ENCODE measurements around the gene TRPM3. TPM values are rescaled to one million over a fixed set of nuclear protein-coding genes. Genes with fewer than 3 reads are reported as not detected.

The TRPM3 gene
- total and polyA plus RNA-seq, 5 donors, result 0.38 to 2.2 (median 1.2) TPM

DNA sequence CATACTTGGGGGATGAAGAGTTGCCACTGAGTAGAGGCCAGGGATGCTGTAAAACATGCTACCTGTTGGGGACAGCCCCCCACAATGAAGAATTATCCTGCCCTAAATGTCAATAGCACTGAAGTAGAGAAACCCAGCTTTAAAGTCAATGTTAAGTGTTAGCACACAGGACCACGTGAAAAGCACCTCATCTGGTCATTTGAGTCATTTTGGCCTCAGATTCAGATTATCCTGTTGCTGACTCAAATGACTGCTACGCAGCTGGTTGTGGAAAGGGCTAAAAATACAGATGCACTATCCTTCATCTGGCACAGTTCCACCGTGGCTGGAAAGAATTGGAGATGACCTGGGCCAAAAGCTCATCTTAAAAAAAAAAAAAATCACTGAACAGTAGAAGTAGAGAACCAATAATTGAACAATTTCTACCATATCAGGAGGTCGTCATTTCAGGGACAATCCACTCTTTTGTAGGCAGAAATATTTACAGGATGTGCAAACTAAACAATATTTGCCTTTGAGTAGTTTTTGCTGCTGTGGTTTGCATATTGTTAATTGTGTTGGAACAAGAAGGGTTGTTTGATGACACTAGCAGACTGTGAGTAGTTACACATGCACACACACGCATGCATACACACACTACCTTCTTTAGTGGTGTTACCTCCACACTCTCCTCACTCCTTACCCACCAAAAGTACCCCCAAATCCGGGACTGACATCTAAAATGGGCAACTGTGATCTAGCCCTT, 511.7 kb downstream of the TRPM3 start:
- ATAC-seq, result peak; percentile 20 to 73
- H3K4me1 ChIP-seq (ENCODE audit: control insufficient read depth, insufficient read depth, low read length), result peaks cover 8% of the 10 kb centered on the region
- intact Hi-C loops (cut with DNase I), result loop anchor here in 1 of 4 donors (10.0 kb wide), 1 partner anchor 195 kb away; the partner anchor contains the start of gene KLF9
- H3K4me3 ChIP-seq (ENCODE audit: low read length), result no peak overlapping the region
- H3K27ac ChIP-seq (ENCODE audit: low read length), result peak overlapping the region; percentile 79
- H3K9me3 ChIP-seq (ENCODE audit: control insufficient read depth, low read length), result no peaks in the 10 kb centered on the region
- DNase-seq, result peak in 2 of 3 donors; percentile 52 to 57
- no peaks in the 10 kb centered on the region for H3K27me3 ChIP-seq (ENCODE audit: control insufficient read depth, insufficient read depth)
- 33% methylated on average over 6 of the region's 6 CpGs for WGBS

DNA sequence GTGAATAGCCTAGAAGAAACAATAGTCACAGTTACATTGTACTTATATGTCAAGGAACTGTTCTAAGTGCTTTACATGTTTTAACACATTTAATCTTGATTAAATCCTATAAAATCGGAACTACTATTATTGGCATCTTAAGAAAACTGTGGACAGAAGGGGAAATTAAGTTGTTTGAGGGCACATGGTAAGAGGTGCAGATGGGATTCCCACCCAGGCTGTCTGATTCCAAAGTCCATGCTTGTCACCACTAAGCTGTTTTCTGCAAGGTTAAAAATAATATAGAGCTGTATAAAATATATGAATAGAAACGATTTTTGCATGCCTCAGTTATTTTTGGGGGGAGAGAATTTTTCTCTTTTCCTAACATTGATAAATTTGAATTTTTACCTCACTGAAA, 512.4 kb downstream of the TRPM3 start:
- WGBS, result 73% methylated on average over 2 of the region's 2 CpGs
- peaks cover 8% of the 10 kb centered on the region for H3K4me1 ChIP-seq (ENCODE audit: control insufficient read depth, insufficient read depth, low read length)
- no peaks in the 10 kb centered on the region for H3K27me3 ChIP-seq (ENCODE audit: control insufficient read depth, insufficient read depth)
- H3K9me3 ChIP-seq (ENCODE audit: control insufficient read depth, low read length), result no peaks in the 10 kb centered on the region
- no peak overlapping the region for H3K4me3 ChIP-seq (ENCODE audit: low read length)
- no peak overlapping the region for H3K27ac ChIP-seq (ENCODE audit: low read length)
- DNase-seq (no peak), ATAC-seq (no peak)
- intact Hi-C loops (cut with DNase I), result loop anchor here in 1 of 4 donors (10.0 kb wide), 1 partner anchor 194 kb away; the partner anchor contains the start of gene KLF9

DNA sequence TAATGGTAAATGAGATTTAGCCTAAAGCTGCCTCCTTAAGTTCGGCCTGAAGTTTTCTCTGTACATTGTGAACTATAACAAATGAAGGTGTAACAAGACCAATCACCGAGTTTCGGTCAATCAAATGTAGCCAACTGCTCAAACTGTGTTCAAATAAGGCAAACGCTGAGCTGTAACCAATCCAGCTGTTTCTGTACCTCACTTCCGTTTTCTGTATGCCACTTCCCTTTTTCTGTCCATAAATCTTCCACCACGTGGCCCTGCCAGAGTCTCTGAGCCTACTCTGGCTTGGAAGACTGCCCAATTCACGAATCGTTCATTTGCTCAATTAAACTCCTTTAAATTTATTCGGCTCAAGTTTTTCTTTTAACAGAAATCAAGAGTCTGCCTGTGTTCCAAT, 513.5 kb downstream of the TRPM3 start:
- no peak overlapping the region for H3K27ac ChIP-seq (ENCODE audit: low read length)
- ATAC-seq (no peak), DNase-seq (no peak)
- 62% methylated on average over 9 of the region's 9 CpGs for WGBS
- no peak overlapping the region for H3K4me3 ChIP-seq (ENCODE audit: low read length)
- intact Hi-C loops (cut with DNase I), result loop anchor here in 1 of 4 donors (10.0 kb wide), 1 partner anchor 193 kb away; the partner anchor contains the start of gene KLF9
- no peaks in the 10 kb centered on the region for H3K9me3 ChIP-seq (ENCODE audit: control insufficient read depth, low read length)
- H3K27me3 ChIP-seq (ENCODE audit: control insufficient read depth, insufficient read depth), result no peaks in the 10 kb centered on the region
- peaks cover 4% of the 10 kb centered on the region for H3K4me1 ChIP-seq (ENCODE audit: control insufficient read depth, insufficient read depth, low read length)

DNA sequence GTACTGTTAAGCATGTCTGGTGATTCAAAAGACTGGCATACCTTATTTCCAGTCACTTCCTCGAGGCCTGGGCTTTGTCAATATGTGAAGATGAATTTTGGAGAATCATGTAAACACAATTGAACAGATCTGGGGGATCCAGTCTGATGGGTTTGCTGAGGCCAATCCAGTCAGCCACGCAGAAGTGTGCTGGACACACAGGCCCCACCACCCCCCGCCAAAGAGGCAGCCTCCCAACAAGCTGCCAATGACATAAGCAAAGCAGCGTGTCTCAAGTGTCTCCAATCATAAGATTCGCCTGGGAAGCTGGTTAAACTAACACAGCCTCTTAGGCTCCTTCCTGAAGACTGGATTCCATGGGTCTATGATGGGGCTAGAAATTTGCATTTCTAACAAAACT, 514.1 kb downstream of the TRPM3 start:
- intact Hi-C loops (cut with DNase I), result loop anchor here in 1 of 4 donors (10.0 kb wide), 1 partner anchor 193 kb away; the partner anchor contains the start of gene KLF9
- H3K27ac ChIP-seq (ENCODE audit: low read length), result no peak overlapping the region
- no peak overlapping the region for H3K4me3 ChIP-seq (ENCODE audit: low read length)
- H3K4me1 ChIP-seq (ENCODE audit: control insufficient read depth, insufficient read depth, low read length), result peaks cover 7% of the 10 kb centered on the region
- no peaks in the 10 kb centered on the region for H3K27me3 ChIP-seq (ENCODE audit: control insufficient read depth, insufficient read depth)
- DNase-seq (peak in 1 of 3 donors; percentile 35), ATAC-seq (no peak)
- no peaks in the 10 kb centered on the region for H3K9me3 ChIP-seq (ENCODE audit: control insufficient read depth, low read length)
- 78% methylated on average over 5 of the region's 5 CpGs for WGBS

DNA sequence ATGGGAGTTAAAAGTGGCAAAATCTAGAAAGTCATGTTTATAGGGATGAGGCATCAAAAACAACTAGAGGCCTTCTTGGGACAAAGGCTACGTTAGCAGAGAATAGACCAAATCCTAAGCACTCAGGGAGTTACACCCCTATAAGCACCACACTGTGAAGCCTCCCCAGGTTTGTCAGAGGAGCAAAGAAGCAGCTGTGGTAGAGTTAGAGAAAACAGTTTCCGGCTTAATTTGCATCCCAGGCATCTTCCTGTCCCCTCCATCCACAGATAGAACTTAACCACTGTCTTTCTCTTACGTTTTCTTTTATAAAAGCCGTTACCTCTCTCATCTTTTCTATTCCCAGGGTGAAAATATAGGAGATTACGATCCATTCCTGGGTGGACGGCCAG, 518.4 kb downstream of the TRPM3 start:
- H3K9me3 ChIP-seq (ENCODE audit: control insufficient read depth, low read length), result no peaks in the 10 kb centered on the region
- no peak overlapping the region for H3K27ac ChIP-seq (ENCODE audit: low read length)
- H3K4me1 ChIP-seq (ENCODE audit: control insufficient read depth, insufficient read depth, low read length), result peaks cover 13% of the 10 kb centered on the region
- ATAC-seq (no peak), DNase-seq (no peak)
- H3K4me3 ChIP-seq (ENCODE audit: low read length), result no peak overlapping the region
- WGBS, result 87% methylated on average over 6 of the region's 6 CpGs
- H3K27me3 ChIP-seq (ENCODE audit: control insufficient read depth, insufficient read depth), result no peaks in the 10 kb centered on the region
- intact Hi-C loops (cut with DNase I), result loop anchor here (5.0 to 10.0 kb wide), 8 partner anchors 116 to 266 kb away; partner anchors contain the start of gene KLF9 (in 2 of the 4)

DNA sequence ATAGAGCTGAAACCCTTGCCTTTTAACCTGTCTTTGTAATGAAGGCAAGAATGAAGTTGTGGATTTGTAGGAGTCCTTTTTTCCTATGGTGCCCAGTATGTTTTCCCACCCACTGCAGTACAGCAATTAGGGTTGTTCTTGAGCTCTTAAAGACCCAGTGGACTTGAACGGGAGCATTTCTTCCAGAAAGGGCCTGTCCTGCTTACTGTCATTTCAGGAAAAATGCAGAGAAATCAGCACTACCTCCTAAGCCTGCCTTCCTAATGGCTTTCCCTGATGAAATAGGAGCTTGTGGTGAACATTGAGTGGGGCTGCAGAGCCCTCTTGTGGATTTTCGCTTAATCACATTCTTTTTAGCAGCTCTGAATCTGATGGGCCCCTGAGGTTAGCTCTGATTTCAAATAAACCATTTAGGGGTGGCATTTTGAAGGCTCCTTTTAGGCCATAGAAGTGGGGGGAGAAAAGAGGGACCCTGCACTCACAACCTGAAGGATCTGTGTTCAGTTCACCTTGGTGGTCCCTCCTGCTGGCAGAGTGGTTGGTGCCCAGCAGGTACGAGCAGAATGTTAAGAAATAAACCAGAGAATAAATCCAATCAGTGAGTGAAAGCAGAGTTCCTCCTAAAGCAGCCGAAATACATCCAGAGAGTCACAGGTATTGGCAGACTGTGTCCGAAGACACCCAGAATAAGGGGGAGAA, 519.0 kb downstream of the TRPM3 start:
- WGBS, result 45% methylated on average over 5 of the region's 5 CpGs
- Histone ChIP-seq H3K27ac (ENCODE audit: low read length) (peak overlapping the region; percentile 94), H3K9me3 (ENCODE audit: control insufficient read depth, low read length) (no peaks in the 10 kb centered on the region), H3K27me3 (ENCODE audit: control insufficient read depth, insufficient read depth) (no peaks in the 10 kb centered on the region), H3K4me3 (ENCODE audit: low read length) (peak overlapping the region; percentile 30), H3K4me1 (ENCODE audit: control insufficient read depth, insufficient read depth, low read length) (peaks cover 13% of the 10 kb centered on the region)
- ATAC-seq (peak; percentile 55 to 62), DNase-seq (peak; percentile 52 to 73 (median 56))
- intact Hi-C loops (cut with DNase I), result loop anchor here (5.0 to 10.0 kb wide), 8 partner anchors 115 to 265 kb away; partner anchors contain the start of gene KLF9 (in 2 of the 4)

DNA sequence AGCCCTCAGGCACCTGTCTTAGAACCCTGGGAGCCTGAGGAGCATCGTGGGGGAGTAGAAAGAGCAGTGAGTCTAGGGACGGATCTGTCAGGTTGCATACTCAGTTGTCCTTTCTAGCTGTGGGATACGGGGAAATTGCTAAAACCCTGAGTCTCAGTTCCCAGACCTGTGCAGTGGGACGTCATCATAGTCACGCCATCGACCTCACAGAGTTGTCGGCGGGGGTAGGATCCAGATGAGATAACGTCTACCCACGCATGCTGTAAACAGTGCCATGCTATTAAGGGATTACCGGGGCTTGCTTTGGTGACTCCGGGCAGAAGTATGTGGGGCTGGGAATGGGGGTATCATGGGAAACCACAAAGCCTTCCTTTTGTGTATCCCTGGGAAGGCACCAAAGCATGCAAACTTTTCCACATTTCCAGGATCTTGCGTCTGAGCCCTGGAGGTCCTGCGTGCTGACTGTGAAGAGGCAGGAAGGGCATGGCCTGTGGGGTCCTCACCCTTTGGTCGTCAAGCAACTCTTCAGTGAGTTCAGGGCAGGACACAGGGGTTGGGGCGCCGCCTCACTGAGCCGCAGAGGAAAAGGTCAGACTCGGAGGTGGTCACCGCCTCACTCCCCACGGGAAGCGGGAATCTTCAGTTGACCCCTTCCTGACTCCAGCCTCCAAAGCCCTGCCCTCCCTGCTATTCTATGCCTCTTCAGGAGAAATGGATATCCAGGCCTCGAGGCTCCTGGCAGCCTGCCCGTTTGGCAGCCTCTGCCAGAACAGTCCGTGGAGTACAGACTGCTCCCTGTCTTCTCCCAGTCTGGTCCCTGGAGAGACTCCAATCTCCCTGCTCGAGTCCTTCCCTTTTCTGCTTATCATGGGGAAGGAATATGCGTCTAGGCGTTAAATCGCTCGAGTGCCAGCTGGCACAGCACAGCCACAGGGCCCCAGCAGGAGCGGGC, 520.1 kb downstream of the TRPM3 start:
- Histone ChIP-seq H3K27me3 (ENCODE audit: control insufficient read depth, insufficient read depth) (no peaks in the 10 kb centered on the region), H3K4me3 (ENCODE audit: low read length) (no peak overlapping the region), H3K27ac (ENCODE audit: low read length) (peak overlapping the region; percentile 94), H3K9me3 (ENCODE audit: control insufficient read depth, low read length) (no peaks in the 10 kb centered on the region), H3K4me1 (ENCODE audit: control insufficient read depth, insufficient read depth, low read length) (peaks cover 13% of the 10 kb centered on the region)
- intact Hi-C loops (cut with DNase I), result loop anchor here (2.0 to 10.0 kb wide), 11 partner anchors 114 to 264 kb away; partner anchors contain the start of gene KLF9 (in 2 of the 4)
- 10% methylated on average over 31 of the region's 31 CpGs for WGBS
- ATAC-seq, result peak; percentile 93 to 94
- peak; percentile 99 to 100 (median 99) for DNase-seq

DNA sequence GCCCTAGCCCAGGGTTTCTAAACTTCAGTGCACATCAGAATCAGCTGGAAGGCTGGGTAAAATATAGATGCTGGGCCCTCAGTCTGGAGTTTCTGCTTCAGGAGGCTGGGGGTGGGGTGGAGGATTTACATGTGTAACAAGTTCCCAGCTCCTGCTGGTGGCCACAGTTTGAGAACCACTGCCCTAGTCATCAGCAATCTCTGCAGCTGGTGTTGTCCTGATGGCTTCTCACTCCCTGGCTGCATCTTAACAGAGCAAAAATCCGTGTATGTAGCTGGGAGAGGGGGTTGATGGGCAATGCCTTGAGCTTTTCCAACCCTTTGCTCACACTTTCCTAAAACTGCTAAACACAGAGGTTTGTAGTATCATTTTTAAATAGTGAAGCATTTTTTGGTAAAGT, 520.9 kb downstream of the TRPM3 start:
- Histone ChIP-seq H3K4me3 (ENCODE audit: low read length) (no peak overlapping the region), H3K9me3 (ENCODE audit: control insufficient read depth, low read length) (no peaks in the 10 kb centered on the region), H3K4me1 (ENCODE audit: control insufficient read depth, insufficient read depth, low read length) (peaks cover 13% of the 10 kb centered on the region), H3K27me3 (ENCODE audit: control insufficient read depth, insufficient read depth) (no peaks in the 10 kb centered on the region), H3K27ac (ENCODE audit: low read length) (peak overlapping the region; percentile 94)
- DNase-seq, result peak; percentile 58 to 73 (median 65)
- ATAC-seq, result no peak
- 13% methylated on average over 1 of the region's 1 CpG for WGBS
- intact Hi-C loops (cut with DNase I), result loop anchor here (2.0 to 10.0 kb wide), 11 partner anchors 113 to 263 kb away; partner anchors contain the start of gene KLF9 (in 2 of the 4)

DNA sequence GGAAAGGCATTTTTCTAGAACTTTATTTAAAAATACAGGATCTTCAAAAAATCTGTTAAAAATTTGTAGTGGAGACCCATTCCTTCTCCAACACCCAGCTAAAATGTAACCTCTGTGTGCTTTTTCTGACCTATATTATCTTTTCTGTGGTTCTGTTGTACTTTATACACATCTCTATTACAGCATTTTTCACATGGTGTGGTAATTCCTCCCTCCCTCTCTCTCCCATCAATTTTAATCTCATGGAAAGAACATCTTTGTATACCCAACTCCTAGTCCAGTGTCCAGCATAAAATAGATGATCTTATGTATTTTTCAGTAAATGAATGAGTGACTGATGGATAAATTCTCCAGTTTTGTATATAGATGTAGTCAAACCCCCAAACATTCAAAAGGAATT, 523.5 kb downstream of the TRPM3 start:
- no peak for ATAC-seq
- DNase-seq, result no peak
- Histone ChIP-seq H3K27me3 (ENCODE audit: control insufficient read depth, insufficient read depth) (no peaks in the 10 kb centered on the region), H3K27ac (ENCODE audit: low read length) (no peak overlapping the region), H3K9me3 (ENCODE audit: control insufficient read depth, low read length) (no peaks in the 10 kb centered on the region), H3K4me1 (ENCODE audit: control insufficient read depth, insufficient read depth, low read length) (peaks cover 14% of the 10 kb centered on the region), H3K4me3 (ENCODE audit: low read length) (no peak overlapping the region)
- intact Hi-C loops (cut with DNase I), result loop anchor here in 1 of 4 donors (10.0 kb wide), 1 partner anchor 53 kb away; no protein-coding TSS in a partner anchor

DNA sequence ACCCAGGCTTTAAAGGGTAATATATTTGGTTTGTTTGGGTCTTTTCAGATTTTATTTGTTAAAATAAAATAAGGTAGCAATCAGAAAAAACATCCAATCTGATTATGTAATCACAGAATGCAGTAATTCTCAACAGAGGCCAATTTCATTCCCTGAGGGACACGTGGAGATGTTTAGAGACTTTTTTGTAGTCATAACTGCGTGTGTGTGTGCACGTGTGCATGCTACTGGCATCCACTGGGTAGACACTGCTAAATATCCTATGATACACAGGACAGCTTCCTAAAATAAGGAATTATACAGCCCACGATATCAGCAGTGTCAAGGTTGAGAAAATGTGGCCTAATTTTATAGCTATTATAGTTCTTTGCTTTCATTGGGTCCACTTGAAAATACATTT, 526.2 kb downstream of the TRPM3 start:
- no peak overlapping the region for H3K27ac ChIP-seq (ENCODE audit: low read length)
- WGBS, result 65% methylated on average over 4 of the region's 4 CpGs
- intact Hi-C loops (cut with DNase I), result loop anchor here in 1 of 4 donors (10.0 kb wide), 1 partner anchor 50 kb away; no protein-coding TSS in a partner anchor

More for the DNA sequence above, 526.2 kb downstream of the TRPM3 start:
- no peak for ATAC-seq
- H3K4me3 ChIP-seq (ENCODE audit: low read length), result no peak overlapping the region
- no peaks in the 10 kb centered on the region for H3K27me3 ChIP-seq (ENCODE audit: control insufficient read depth, insufficient read depth)
- no peaks in the 10 kb centered on the region for H3K9me3 ChIP-seq (ENCODE audit: control insufficient read depth, low read length)
- peaks cover 1% of the 10 kb centered on the region for H3K4me1 ChIP-seq (ENCODE audit: control insufficient read depth, insufficient read depth, low read length)
- no peak for DNase-seq

Measured in right cardiac atrium (tissue), 5 donors.